Loucy (cell line): Measurements from ENCODE around the gene FBXO9.

ENCODE experiments used
- H2AFZ ChIP-seq: fragments of 200-600 bp; sonication (generic); 2 replicates; pipeline ENCODE4 v1.6.0; 2016; ENCODE audit warnings: antibody characterized with exemption, mild to moderate bottlenecking, low read length, moderate library complexity
- H3F3A ChIP-seq: fragments of 200-600 bp; 2 replicates; pipeline ENCODE4 v1.6.0; 2016; ENCODE audit warnings: antibody characterized with exemption, low read depth, mild to moderate bottlenecking
- H3K27me3 ChIP-seq: fragments of 200-600 bp; sonication (generic); 2 replicates; pipeline ENCODE4 v1.6.1; 2014; ENCODE audit warnings: low read length, mild to moderate bottlenecking; ENCODE audit not compliant: insufficient read depth, poor library complexity, severe bottlenecking
- H3K36me3 ChIP-seq: fragments of 200-600 bp; sonication (generic); 2 replicates; pipeline ENCODE4 v1.6.1; 2016; ENCODE audit warnings: low read length; ENCODE audit not compliant: insufficient read depth
- H3K4me1 ChIP-seq: fragments of 200-600 bp; sonication (generic); 2 replicates; pipeline ENCODE4 v1.5.1; 2014; ENCODE audit warnings: low read length, mild to moderate bottlenecking; ENCODE audit not compliant: insufficient read depth, poor library complexity, severe bottlenecking
- H3K4me2 ChIP-seq: fragments of 200-600 bp; sonication (generic); 2 replicates; pipeline ENCODE4 v1.6.0; 2014; ENCODE audit warnings: antibody characterized with exemption, low read length, low read depth, mild to moderate bottlenecking; ENCODE audit not compliant: poor library complexity, severe bottlenecking
- H3K4me3 ChIP-seq: fragments of 200-600 bp; sonication (generic); 2 replicates; pipeline ENCODE4 v1.5.1; 2014; ENCODE audit warnings: low read length, mild to moderate bottlenecking, mixed read lengths; ENCODE audit not compliant: poor library complexity, severe bottlenecking
- H3K79me2 ChIP-seq: fragments of 200-600 bp; sonication (generic); 2 replicates; pipeline ENCODE4 v1.6.1; 2014; ENCODE audit warnings: low read length; ENCODE audit not compliant: insufficient read depth
- H3K9ac ChIP-seq: fragments of 200-600 bp; sonication (generic); 2 replicates; pipeline ENCODE4 v1.6.0; 2014; ENCODE audit warnings: mild to moderate bottlenecking, low read depth, low read length, moderate library complexity; ENCODE audit not compliant: poor library complexity, severe bottlenecking
- H3K9me2 ChIP-seq: fragments of 200-600 bp; sonication (generic); replicated peaks from 2 replicates; pipeline ENCODE4 v1.6.1; 2016; ENCODE audit warnings: low read depth, low read length, mixed read lengths
- H3K9me3 ChIP-seq: fragments of 200-600 bp; sonication (generic); 2 replicates; pipeline ENCODE4 v1.6.1; 2014; ENCODE audit warnings: mild to moderate bottlenecking, antibody characterized with exemption, low read length, low read depth; ENCODE audit not compliant: insufficient read depth
- H4K20me1 ChIP-seq: fragments of 200-600 bp; sonication (generic); 2 replicates; pipeline ENCODE4 v1.6.0; 2014; ENCODE audit warnings: antibody characterized with exemption, low read length, mild to moderate bottlenecking; ENCODE audit not compliant: insufficient read depth, poor library complexity, severe bottlenecking
- CTCF ChIP-seq: fragments of 200-600 bp; sonication (generic); conservative IDR thresholded peaks from 2 replicates; pipeline ENCODE4 v1.5.1; 2014; ENCODE audit warnings: mild to moderate bottlenecking, antibody characterized with exemption, low read length
- EZH2phosphoT487 ChIP-seq: fragments of 200-600 bp; IDR thresholded peaks from 2 replicates; pipeline ENCODE4 v1.6.1; 2018; ENCODE audit warnings: antibody characterized with exemption, mild to moderate bottlenecking, moderate library complexity, borderline replicate concordance

The FBXO9 gene

GRCh38 chr6:53139841-53140413 lies 74.7 kb downstream of the FBXO9 start:
- no peak for TF ChIP-seq CTCF
- no peak for TF ChIP-seq EZH2phosphoT487
- no peaks in the 10 kb centered on the region for H3K9me2 ChIP-seq
- H4K20me1 ChIP-seq, result no peaks in the 10 kb centered on the region
- no peak overlapping the region for H3K4me3 ChIP-seq
- H3K9ac ChIP-seq, result no peak overlapping the region
- no peaks in the 10 kb centered on the region for H3K9me3 ChIP-seq
- no peaks in the 10 kb centered on the region for H3K36me3 ChIP-seq
- no peaks in the 10 kb centered on the region for H3K4me1 ChIP-seq
- no peak overlapping the region for H3K4me2 ChIP-seq
- no peaks in the 10 kb centered on the region for H3K79me2 ChIP-seq
- no peaks in the 10 kb centered on the region for H3K27me3 ChIP-seq
- no peak overlapping the region for H2AFZ ChIP-seq
- no peaks in the 10 kb centered on the region for H3F3A ChIP-seq

GRCh38 chr6:53142810-53143209 lies 77.6 kb downstream of the FBXO9 start:
- no peaks in the 10 kb centered on the region for H3K4me1 ChIP-seq
- H3K79me2 ChIP-seq, result no peaks in the 10 kb centered on the region
- H3K9me2 ChIP-seq, result no peaks in the 10 kb centered on the region
- no peak overlapping the region for H3K9ac ChIP-seq
- no peak overlapping the region for H3K4me2 ChIP-seq
- H3K9me3 ChIP-seq, result no peaks in the 10 kb centered on the region
- H2AFZ ChIP-seq, result no peak overlapping the region
- TF ChIP-seq EZH2phosphoT487 (no peak), CTCF (no peak)
- no peaks in the 10 kb centered on the region for H4K20me1 ChIP-seq
- H3K36me3 ChIP-seq, result no peaks in the 10 kb centered on the region
- H3K27me3 ChIP-seq, result no peaks in the 10 kb centered on the region
- H3K4me3 ChIP-seq, result no peak overlapping the region
- no peaks in the 10 kb centered on the region for H3F3A ChIP-seq

GRCh38 chr6:53143710-53144109 lies 78.5 kb downstream of the FBXO9 start:
- no peak overlapping the region for H3K9ac ChIP-seq
- no peaks in the 10 kb centered on the region for H3K36me3 ChIP-seq
- no peak overlapping the region for H3K4me3 ChIP-seq
- TF ChIP-seq EZH2phosphoT487, result no peak
- no peak for TF ChIP-seq CTCF
- H3K27me3 ChIP-seq, result no peaks in the 10 kb centered on the region
- H4K20me1 ChIP-seq, result no peaks in the 10 kb centered on the region
- no peaks in the 10 kb centered on the region for H3F3A ChIP-seq
- no peak overlapping the region for H2AFZ ChIP-seq
- no peaks in the 10 kb centered on the region for H3K4me1 ChIP-seq
- no peaks in the 10 kb centered on the region for H3K79me2 ChIP-seq
- no peaks in the 10 kb centered on the region for H3K9me3 ChIP-seq
- H3K4me2 ChIP-seq, result no peak overlapping the region
- H3K9me2 ChIP-seq, result no peaks in the 10 kb centered on the region
